Measurements from ENCODE around the gene CAPN10. TPM values are rescaled to one million over a fixed set of nuclear protein-coding genes. Genes with fewer than 3 reads are reported as not detected.
"Not testable (repeated sequence)": the region's sequence is repeated elsewhere in the genome, so short reads cannot be mapped to it uniquely, and the experiment has no call there.

Gene CAPN10
- total RNA-seq, 1 experiment from 2014 or later: 15.4 TPM

GRCh38 chr2:240602266-240603050 lies 15.9 kb downstream of the CAPN10 start:
- DNase-seq (ENCODE audit: low spot score): no peak

DNA sequence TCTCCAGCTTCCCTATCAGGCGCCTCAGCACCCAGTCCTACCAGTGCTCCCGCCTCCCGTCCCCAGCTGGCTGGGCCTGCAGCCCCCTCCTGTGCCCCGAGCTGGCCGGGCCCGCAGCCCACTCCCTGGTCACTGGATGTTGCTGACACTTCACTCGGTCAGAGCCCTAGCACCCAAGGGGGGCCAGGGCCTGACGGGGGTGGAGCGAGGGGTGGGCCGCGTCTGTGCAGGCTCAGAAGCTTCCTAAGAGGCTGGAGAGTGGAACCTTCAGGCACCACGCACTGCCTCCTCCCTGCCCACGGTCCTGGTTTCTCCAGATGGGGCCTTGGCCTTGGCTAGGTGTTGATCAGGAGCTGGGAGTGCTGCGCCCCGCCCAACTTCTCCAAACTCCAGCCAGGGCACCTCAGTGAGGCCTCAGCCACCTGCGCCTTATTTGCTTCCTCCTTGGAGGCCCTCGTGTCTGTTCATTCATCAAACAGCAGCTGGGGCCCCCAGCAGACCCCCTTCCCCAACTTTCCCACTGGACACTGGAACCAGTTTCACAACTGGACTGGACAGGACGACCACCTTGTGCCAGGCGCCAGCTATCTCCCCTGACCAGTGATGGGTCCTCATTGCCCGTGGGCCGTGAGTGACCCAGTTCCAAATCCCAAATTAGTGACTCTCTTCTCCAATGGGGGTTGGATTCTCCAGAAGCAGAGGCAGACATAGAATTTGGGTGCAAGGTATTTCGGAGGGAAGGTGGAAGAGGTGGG lies 16.7 kb downstream of the CAPN10 start:
- no peak for DNase-seq (ENCODE audit: low spot score)

- DNase-seq (ENCODE audit: low spot score): no peak
Measured at GRCh38 chr2:240603846-240604245, 17.3 kb downstream of the CAPN10 start.

DNA sequence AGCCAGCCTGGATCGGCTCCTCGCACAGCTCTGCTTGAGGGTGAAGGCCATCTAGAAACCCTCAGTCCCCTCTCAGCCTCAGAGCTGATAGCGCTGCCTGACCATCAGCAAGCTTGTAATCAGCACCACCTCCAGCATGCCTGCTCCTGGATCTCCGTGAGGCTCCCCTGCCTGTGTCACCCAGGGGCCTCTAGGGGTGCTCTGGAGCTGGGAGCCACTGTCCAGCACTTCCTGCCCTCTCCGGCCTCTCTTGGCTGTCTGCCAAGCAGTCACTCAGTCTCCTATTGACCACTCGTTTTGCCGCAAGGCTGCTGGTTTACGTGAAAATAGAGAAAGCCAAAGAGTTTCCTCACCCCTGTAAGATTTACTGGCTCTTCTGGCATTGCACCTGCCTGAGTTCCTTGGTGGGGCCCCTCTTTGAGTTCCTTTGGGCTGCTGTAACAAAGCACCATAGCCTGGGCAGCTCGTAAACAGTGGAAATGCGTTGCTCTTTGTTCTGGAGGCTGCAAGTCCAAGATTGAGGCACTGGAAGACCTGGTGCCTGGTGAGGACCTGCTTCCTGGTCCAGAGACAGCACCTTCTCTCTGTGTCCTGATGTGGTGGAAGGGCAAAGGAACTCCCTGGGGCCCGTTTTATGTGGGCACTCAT lies 17.9 kb downstream of the CAPN10 start:
- peak; percentile 88 for DNase-seq (ENCODE audit: low spot score)

DNA sequence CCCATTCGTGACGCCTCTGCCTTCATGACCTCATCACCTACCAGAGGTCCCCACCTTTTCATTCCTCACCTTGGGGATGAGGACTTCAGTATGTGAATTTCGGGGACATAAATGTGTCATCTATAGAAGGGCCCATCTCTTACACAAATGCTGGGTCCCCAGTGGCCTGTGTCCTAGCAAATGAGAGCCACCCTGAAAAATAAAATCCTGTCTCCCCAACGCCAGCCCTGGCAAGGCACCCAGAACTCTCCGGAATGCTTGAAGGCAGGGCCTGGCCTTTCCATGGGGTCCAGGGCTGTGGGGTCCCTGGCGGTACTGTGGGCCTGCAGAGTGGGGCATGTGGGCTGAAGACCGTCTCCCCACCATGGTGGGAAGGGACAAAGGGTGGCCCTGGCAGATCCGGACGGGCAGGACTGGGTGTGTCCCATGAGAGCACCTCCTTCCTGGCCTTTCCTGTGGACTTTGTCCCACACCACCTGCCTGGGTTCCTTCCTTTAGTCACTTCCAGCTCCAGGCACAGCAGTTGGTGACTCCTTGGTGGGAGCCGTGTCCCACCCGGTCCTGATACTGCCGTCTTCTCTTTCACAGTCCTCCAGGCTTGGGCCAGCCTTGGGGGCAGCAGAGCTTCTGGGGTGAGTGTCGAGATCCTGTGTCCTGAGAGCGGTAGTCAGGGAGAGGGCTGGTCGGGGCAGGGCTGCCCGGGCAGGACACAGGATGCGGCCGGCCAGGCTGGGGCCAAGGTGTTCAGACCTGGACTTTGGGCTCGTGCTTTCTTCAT lies 18.6 kb downstream of the CAPN10 start:
- no peak for DNase-seq (ENCODE audit: low spot score)

DNA sequence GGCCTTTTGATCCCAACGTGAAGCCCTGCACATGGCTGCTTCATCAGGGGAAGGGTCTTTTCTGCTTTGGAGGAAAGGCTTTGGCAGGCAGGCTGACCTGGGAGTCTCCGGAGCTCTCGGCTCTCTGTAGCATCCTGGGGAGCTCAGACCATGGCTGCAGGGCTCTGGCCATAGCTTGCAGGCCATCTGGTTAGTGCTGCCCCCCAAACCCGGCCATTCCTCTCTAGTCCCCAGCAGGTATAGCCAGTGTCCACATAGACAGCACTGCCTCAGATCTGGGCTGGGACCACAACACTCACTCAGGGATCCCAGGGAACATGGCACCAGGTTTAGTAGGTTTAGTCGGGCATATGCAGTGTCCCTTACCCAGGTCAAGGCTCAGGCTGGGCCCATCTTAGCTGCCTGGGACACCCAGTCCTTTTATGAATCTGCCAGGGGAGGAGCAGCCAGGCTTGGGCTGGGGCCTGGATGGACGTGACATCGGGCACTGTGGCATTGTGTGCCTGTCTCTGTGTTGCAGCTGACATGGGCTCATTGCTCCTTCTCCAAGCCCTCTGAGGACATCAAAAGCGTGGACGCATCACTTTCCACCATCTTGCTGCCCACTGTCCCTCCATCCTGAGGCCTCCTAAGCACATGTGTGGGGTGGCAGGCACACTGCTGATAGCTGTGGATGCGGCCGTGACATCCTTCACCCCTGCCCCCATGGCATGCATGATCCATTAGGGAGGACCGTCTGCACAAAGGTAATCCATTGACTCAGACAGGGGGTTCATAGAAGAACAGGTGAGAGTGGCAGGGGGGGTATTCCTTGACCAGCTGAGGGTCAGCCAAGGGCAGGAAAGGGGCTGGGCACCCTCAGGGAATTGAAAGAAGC lies 19.6 kb downstream of the CAPN10 start:
- no peak for DNase-seq (ENCODE audit: low spot score)

- no peak for DNase-seq (ENCODE audit: low spot score)
Measured at GRCh38 chr2:240611601-240612210, 25.2 kb downstream of the CAPN10 start.

GRCh38 chr2:240613781-240614180 lies 27.2 kb downstream of the CAPN10 start:
- no peak for DNase-seq (ENCODE audit: low spot score)

- no peak for DNase-seq (ENCODE audit: low spot score)
Measured at GRCh38 chr2:240614391-240614790, 27.9 kb downstream of the CAPN10 start.

GRCh38 chr2:240615396-240615795 lies 28.9 kb downstream of the CAPN10 start:
- no peak for DNase-seq (ENCODE audit: low spot score)

- no peak for DNase-seq (ENCODE audit: low spot score)
Measured at GRCh38 chr2:240615820-240616547, 29.4 kb downstream of the CAPN10 start.

DNA sequence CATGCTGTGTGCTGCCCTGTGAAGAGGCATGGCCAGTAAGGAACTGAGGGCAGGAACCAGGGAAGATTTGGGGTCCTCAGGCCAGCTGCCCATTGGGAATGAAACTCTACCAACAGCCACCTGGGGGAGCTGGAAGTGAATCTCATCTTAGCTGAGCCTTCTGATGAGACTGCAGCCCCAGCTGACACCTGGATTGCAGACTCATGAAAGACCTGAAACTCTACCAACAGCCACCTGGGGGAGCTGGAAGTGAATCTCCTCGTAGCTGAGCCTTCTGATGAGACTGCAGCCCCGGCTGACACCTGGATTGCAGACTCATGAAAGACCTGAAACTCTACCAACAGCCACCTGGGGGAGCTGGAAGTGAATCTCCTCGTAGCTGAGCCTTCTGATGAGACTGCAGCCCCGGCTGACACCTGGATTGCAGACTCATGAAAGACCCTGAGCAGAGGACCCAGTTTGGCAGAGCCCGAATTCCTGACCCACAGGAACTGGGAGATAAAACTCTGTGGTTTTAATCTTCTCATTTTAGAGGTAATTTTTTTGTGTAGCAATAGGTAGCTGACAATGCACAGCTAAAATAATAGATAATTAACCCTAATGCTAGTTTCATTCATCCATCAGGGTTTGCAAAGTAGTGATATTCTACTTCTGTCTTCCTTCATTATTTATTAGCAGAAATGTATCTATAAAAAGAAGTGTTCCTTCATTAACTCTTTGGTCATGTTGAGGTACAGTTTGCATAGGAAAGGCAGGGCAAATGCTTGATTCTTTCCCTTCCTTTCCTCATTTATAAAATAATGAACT lies 30.5 kb downstream of the CAPN10 start:
- DNase-seq (ENCODE audit: low spot score): not testable (repeated sequence)

DNA sequence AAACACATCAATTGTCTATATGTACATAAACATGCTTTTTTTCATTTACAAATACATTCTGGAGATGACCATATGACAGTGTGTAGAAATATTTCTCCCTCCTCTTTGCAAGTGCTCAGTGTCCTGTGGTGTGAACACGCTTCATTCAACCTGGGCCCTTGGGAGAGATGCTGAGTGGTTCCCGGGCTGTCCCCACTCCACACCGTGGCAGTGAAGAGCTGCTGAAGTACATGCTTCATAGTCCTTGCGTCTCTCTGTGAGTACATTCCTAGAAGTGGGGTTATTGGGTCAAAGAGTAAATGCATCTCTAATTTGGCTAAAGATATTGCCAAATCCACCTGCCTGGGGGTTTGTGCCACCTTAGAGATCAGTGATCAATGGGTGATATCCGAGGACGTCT lies 32.2 kb downstream of the CAPN10 start:
- DNase-seq (ENCODE audit: low spot score): no peak

DNA sequence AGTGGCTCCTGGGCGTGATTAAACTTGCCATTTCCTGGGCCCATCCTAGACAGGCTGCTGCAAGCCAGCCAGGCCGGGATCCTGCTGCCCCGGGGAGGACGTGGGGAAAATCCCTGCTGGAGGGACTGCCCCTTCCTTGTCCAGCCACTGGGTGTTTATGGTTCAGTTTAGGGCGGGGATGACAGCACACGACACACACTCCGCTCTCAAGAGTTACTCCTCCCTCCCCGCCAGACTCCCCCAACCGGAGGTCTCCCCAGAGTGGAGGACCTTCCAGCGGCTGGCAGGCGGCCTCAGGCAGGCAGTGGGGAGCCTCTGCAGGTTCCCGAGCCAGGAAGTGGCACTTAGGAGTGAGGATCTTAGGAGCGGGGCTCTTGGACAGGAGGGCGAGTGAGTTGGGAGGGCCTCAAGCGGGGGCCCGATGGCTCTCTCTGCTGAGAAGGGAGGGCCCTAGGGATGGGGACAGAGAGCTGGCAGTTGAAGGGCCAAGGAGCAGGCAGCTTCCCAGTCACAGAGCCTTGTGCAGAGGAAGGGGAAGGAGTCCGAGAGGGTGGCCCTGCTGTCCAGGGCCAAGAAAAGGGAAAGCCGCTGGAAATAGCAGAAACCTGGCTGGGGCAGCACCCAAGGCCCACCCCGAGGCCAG lies 33.1 kb downstream of the CAPN10 start:
- no peak for DNase-seq (ENCODE audit: low spot score)

DNA sequence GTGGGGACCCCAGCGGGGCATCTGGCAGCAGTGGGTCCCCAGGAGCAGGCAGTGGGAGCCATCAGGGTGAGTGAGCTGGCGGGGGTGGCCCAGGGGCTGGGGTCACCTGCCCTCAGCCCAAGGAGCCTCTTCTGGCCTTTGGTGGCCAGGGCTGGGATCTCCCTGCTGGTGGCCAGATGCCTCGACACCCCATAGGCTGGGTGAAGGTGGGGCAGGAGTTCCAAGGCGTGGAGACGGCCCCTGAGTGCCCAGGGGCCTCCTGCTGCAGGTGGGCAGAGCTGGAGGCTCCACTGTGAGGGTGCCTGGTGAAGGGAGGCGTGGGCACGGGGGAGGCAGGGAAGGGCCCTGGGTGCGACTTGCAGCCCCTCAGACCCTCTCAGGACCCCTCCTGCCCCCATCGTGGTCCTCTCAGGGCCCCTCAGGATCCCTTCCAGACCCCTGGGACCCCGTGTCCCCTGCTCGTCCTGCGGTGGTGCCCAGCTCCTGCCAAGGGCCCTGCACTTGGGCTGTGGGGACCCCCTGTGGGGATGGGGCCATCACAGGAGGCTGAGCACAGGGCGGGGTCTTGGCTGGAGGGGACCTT lies 33.7 kb downstream of the CAPN10 start:
- DNase-seq (ENCODE audit: low spot score): no peak

GRCh38 chr2:240620859-240621258 lies 34.3 kb downstream of the CAPN10 start:
- no peak for DNase-seq (ENCODE audit: low spot score)

DNA sequence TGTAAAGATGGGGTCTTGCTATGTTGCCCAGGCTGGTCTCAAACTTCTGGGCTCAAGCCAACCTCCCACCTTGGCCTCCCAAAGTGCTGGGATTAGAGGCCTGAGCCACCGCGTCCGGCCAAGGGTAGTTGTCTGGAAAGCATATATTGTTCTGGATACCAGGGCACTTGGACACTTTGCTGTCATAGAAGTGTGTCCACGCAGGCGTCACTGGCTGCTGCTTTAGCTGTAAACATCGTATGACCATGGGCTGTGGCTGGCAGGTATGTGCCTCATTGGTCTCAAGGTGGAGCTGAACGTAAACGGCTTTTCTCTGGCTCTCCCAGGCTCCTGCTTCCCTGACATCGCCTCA lies 35.5 kb downstream of the CAPN10 start:
- DNase-seq (ENCODE audit: low spot score): no peak
